ENCODE data around the gene CSNK1G3.

Gene CSNK1G3

GRCh38 chr5:123559434-123559775 is 47.4 kb downstream of the CSNK1G3 start:
- no peak for DNase-seq (ENCODE audit: low spot score)
- ChIA-PET POLR2A (ENCODE audit: low non-redundant PET) (no interaction called here), CTCF (no interaction called here)
- no peak overlapping the region for H3K27ac ChIP-seq
- TF ChIP-seq CTCF (conservative IDR thresholded peaks at IDR 0.05; ENCODE audit: low read depth): no peak

- no peak for DNase-seq (ENCODE audit: low spot score)
- POLR2A ChIA-PET (ENCODE audit: low non-redundant PET): no interaction called here
- TF ChIP-seq CTCF (conservative IDR thresholded peaks at IDR 0.05; ENCODE audit: low read depth): no peak
- H3K27ac ChIP-seq: no peak overlapping the region
- CTCF ChIA-PET: interaction anchor here (1.2 kb wide), 1 partner anchor 50 kb away, joined by 3 read pairs; no protein-coding TSS in a partner anchor
Measured at GRCh38 chr5:123561230-123561629, 49.3 kb downstream of the CSNK1G3 start.

GRCh38 chr5:123571927-123572326 is 60.0 kb downstream of the CSNK1G3 start:
- CTCF ChIA-PET: no interaction called here
- no peak overlapping the region for H3K27ac ChIP-seq
- POLR2A ChIA-PET (ENCODE audit: low non-redundant PET): no interaction called here
- DNase-seq (ENCODE audit: low spot score): no peak
- TF ChIP-seq CTCF (conservative IDR thresholded peaks at IDR 0.05; ENCODE audit: low read depth): no peak

- TF ChIP-seq CTCF (conservative IDR thresholded peaks at IDR 0.05; ENCODE audit: low read depth): no peak
- POLR2A ChIA-PET (ENCODE audit: low non-redundant PET): no interaction called here
- no peak for DNase-seq (ENCODE audit: low spot score)
- CTCF ChIA-PET: interaction anchor here (0.6 kb wide), 1 partner anchor 645 kb away, joined by 5 read pairs; no protein-coding TSS in a partner anchor
- no peak overlapping the region for H3K27ac ChIP-seq
Measured at GRCh38 chr5:123578390-123578789, 66.4 kb downstream of the CSNK1G3 start.

- no peak for DNase-seq (ENCODE audit: low spot score)
- POLR2A ChIA-PET (ENCODE audit: low non-redundant PET): no interaction called here
- TF ChIP-seq CTCF (conservative IDR thresholded peaks at IDR 0.05; ENCODE audit: low read depth): no peak
- CTCF ChIA-PET: interaction anchor here (0.7 kb wide), 1 partner anchor 587 kb away, joined by 3 read pairs; no protein-coding TSS in a partner anchor
- no peak overlapping the region for H3K27ac ChIP-seq
Measured at GRCh38 chr5:123579410-123579809, 67.4 kb downstream of the CSNK1G3 start.

GRCh38 chr5:123582550-123583285 is 70.7 kb downstream of the CSNK1G3 start:
- ChIA-PET POLR2A (ENCODE audit: low non-redundant PET) (no interaction called here), CTCF (no interaction called here)
- no peak overlapping the region for H3K27ac ChIP-seq
- DNase-seq (ENCODE audit: low spot score): no peak
- no peak for TF ChIP-seq CTCF (conservative IDR thresholded peaks at IDR 0.05; ENCODE audit: low read depth)
